ENCODE results near the gene ATAD3B.

The ATAD3B gene

GRCh38 chr1:1435911-1436629 lies 35.5 kb upstream of the ATAD3B start:
- no peak for DNase-seq (ENCODE audit: low read depth, low spot score)
- Histone ChIP-seq H3K4me3 (peak overlapping the region; percentile 73), H3K9me3 (ENCODE audit: low read depth, low read length) (no peaks in the 10 kb centered on the region), H3K27ac (no peak overlapping the region), H3K36me3 (ENCODE audit: insufficient read depth, low read length) (no peaks in the 10 kb centered on the region), H3K9ac (ENCODE audit: insufficient read length) (no peak overlapping the region)
- no peak for TF ChIP-seq POLR2AphosphoS5 (IDR thresholded peaks at IDR 0.05; ENCODE audit: borderline replicate concordance, low read depth, low read length)
- TF ChIP-seq FOXP2 (optimal IDR thresholded peaks at IDR 0.05; ENCODE audit: control extremely low read depth, extremely low read length, insufficient read depth) = no peak
- TF ChIP-seq EZH2 (IDR thresholded peaks at IDR 0.05) = no peak

- Histone ChIP-seq H3K27ac (no peak overlapping the region), H3K36me3 (ENCODE audit: insufficient read depth, low read length) (no peaks in the 10 kb centered on the region), H3K9ac (ENCODE audit: insufficient read length) (no peak overlapping the region), H3K9me3 (ENCODE audit: low read depth, low read length) (no peaks in the 10 kb centered on the region), H3K4me3 (peak overlapping the region; percentile 73; the same call in 1 of the 2 replicates)
- DNase-seq (ENCODE audit: low read depth, low spot score) = no peak
- no peak for TF ChIP-seq EZH2 (IDR thresholded peaks at IDR 0.05)
- no peak for TF ChIP-seq FOXP2 (optimal IDR thresholded peaks at IDR 0.05; ENCODE audit: control extremely low read depth, extremely low read length, insufficient read depth)
- no peak for TF ChIP-seq POLR2AphosphoS5 (IDR thresholded peaks at IDR 0.05; ENCODE audit: borderline replicate concordance, low read depth, low read length)
Measured at GRCh38 chr1:1436630-1437032, 34.9 kb upstream of the ATAD3B start.

GRCh38 chr1:1437033-1437903 lies 34.3 kb upstream of the ATAD3B start:
- no peaks in the 10 kb centered on the region for H3K9me3 ChIP-seq (ENCODE audit: low read depth, low read length)
- no peak overlapping the region for H3K27ac ChIP-seq
- TF ChIP-seq FOXP2 (optimal IDR thresholded peaks at IDR 0.05; ENCODE audit: control extremely low read depth, extremely low read length, insufficient read depth) (no peak), POLR2AphosphoS5 (IDR thresholded peaks at IDR 0.05; ENCODE audit: borderline replicate concordance, low read depth, low read length) (no peak), EZH2 (IDR thresholded peaks at IDR 0.05) (no peak)
- no peak overlapping the region for H3K4me3 ChIP-seq
- no peak for DNase-seq (ENCODE audit: low read depth, low spot score)
- no peak overlapping the region for H3K9ac ChIP-seq (ENCODE audit: insufficient read length)
- H3K36me3 ChIP-seq (ENCODE audit: insufficient read depth, low read length) = no peaks in the 10 kb centered on the region

- Histone ChIP-seq H3K9me3 (ENCODE audit: low read depth, low read length) (no peaks in the 10 kb centered on the region), H3K36me3 (ENCODE audit: insufficient read depth, low read length) (no peaks in the 10 kb centered on the region), H3K27ac (no peak overlapping the region), H3K4me3 (no peak overlapping the region), H3K9ac (ENCODE audit: insufficient read length) (no peak overlapping the region)
- TF ChIP-seq POLR2AphosphoS5 (IDR thresholded peaks at IDR 0.05; ENCODE audit: borderline replicate concordance, low read depth, low read length) (no peak), FOXP2 (optimal IDR thresholded peaks at IDR 0.05; ENCODE audit: control extremely low read depth, extremely low read length, insufficient read depth) (no peak), EZH2 (IDR thresholded peaks at IDR 0.05) (no peak)
- DNase-seq (ENCODE audit: low read depth, low spot score) = no peak
Measured at GRCh38 chr1:1437904-1438376, 33.6 kb upstream of the ATAD3B start.

GRCh38 chr1:1438531-1439381 lies 32.8 kb upstream of the ATAD3B start:
- no peaks in the 10 kb centered on the region for H3K36me3 ChIP-seq (ENCODE audit: insufficient read depth, low read length)
- H3K27ac ChIP-seq = no peak overlapping the region
- no peaks in the 10 kb centered on the region for H3K9me3 ChIP-seq (ENCODE audit: low read depth, low read length)
- no peak for TF ChIP-seq EZH2 (IDR thresholded peaks at IDR 0.05)
- no peak for TF ChIP-seq FOXP2 (optimal IDR thresholded peaks at IDR 0.05; ENCODE audit: control extremely low read depth, extremely low read length, insufficient read depth)
- no peak for TF ChIP-seq POLR2AphosphoS5 (IDR thresholded peaks at IDR 0.05; ENCODE audit: borderline replicate concordance, low read depth, low read length)
- H3K4me3 ChIP-seq = no peak overlapping the region
- H3K9ac ChIP-seq (ENCODE audit: insufficient read length) = no peak overlapping the region
- no peak for DNase-seq (ENCODE audit: low read depth, low spot score)

- Histone ChIP-seq H3K36me3 (ENCODE audit: insufficient read depth, low read length) (no peaks in the 10 kb centered on the region), H3K9me3 (ENCODE audit: low read depth, low read length) (no peaks in the 10 kb centered on the region), H3K4me3 (no peak overlapping the region), H3K9ac (ENCODE audit: insufficient read length) (no peak overlapping the region), H3K27ac (no peak overlapping the region)
- TF ChIP-seq EZH2 (IDR thresholded peaks at IDR 0.05) (no peak), FOXP2 (optimal IDR thresholded peaks at IDR 0.05; ENCODE audit: control extremely low read depth, extremely low read length, insufficient read depth) (no peak), POLR2AphosphoS5 (IDR thresholded peaks at IDR 0.05; ENCODE audit: borderline replicate concordance, low read depth, low read length) (no peak)
- no peak for DNase-seq (ENCODE audit: low read depth, low spot score)
Measured at GRCh38 chr1:1439546-1440261, 31.9 kb upstream of the ATAD3B start.

- TF ChIP-seq FOXP2 (optimal IDR thresholded peaks at IDR 0.05; ENCODE audit: control extremely low read depth, extremely low read length, insufficient read depth) (no peak), POLR2AphosphoS5 (IDR thresholded peaks at IDR 0.05; ENCODE audit: borderline replicate concordance, low read depth, low read length) (no peak), EZH2 (IDR thresholded peaks at IDR 0.05) (no peak)
Measured at GRCh38 chr1:1440262-1441001, 31.1 kb upstream of the ATAD3B start.

More at GRCh38 chr1:1440262-1441001, 31.1 kb upstream of the ATAD3B start:
- Histone ChIP-seq H3K9ac (ENCODE audit: insufficient read length) (no peak overlapping the region), H3K4me3 (no peak overlapping the region), H3K9me3 (ENCODE audit: low read depth, low read length) (no peaks in the 10 kb centered on the region), H3K36me3 (ENCODE audit: insufficient read depth, low read length) (no peaks in the 10 kb centered on the region), H3K27ac (no peak overlapping the region)
- no peak for DNase-seq (ENCODE audit: low read depth, low spot score)
